Mesendoderm (in vitro differentiated cells): ENCODE measurements around the gene SPTB.

Source experiments
- DNase-seq: peaks from one replicate; pipeline ENCODE4 v3.0.0; 2013
- H2AK5ac ChIP-seq: 2 replicates; pipeline ENCODE4 v1.6.1; 2013; ENCODE audit warnings: low read length, inconsistent platforms
- H2BK120ac ChIP-seq: 2 replicates; pipeline ENCODE4 v1.6.1; 2013; ENCODE audit warnings: low read depth, mild to moderate bottlenecking, low read length, moderate library complexity, mixed read lengths
- H2BK15ac ChIP-seq: replicated peaks from 2 replicates; pipeline ENCODE4 v1.6.1; 2013; ENCODE audit warnings: low read depth, mild to moderate bottlenecking, moderate library complexity
- H2BK5ac ChIP-seq: 2 replicates; pipeline ENCODE4 v1.6.1; 2013; ENCODE audit warnings: low read length, inconsistent platforms
- H3K18ac ChIP-seq: 2 replicates; pipeline ENCODE4 v1.6.1; 2013; ENCODE audit warnings: mild to moderate bottlenecking, low read length, mixed read lengths
- H3K23ac ChIP-seq: one replicate; pipeline ENCODE4 v1.6.1; 2013; ENCODE audit warnings: low read length
- H3K27ac ChIP-seq: 2 replicates; pipeline ENCODE4 v1.5.1; 2013; ENCODE audit warnings: low read depth, mild to moderate bottlenecking, inconsistent platforms, low read length, moderate library complexity
- H3K27me3 ChIP-seq: 2 replicates; pipeline ENCODE4 v1.6.1; 2013; ENCODE audit warnings: low read length, control low read depth, mild to moderate bottlenecking, inconsistent platforms; ENCODE audit not compliant: insufficient read depth, poor library complexity
- H3K36me3 ChIP-seq: 2 replicates; pipeline ENCODE4 v1.6.1; 2013; ENCODE audit warnings: low read length, inconsistent platforms; ENCODE audit not compliant: control insufficient read depth, insufficient read depth
- H3K4ac ChIP-seq: one replicate; pipeline ENCODE4 v1.6.1; 2013; ENCODE audit warnings: low read depth, mild to moderate bottlenecking, low read length, moderate library complexity
- H3K4me1 ChIP-seq: 2 replicates; pipeline ENCODE4 v1.6.1; 2013; ENCODE audit warnings: low read depth, low read length, inconsistent platforms; ENCODE audit not compliant: control insufficient read depth
- H3K4me2 ChIP-seq: 2 replicates; pipeline ENCODE4 v1.6.1; 2013; ENCODE audit warnings: low read length
- H3K4me3 ChIP-seq: 2 replicates; pipeline ENCODE4 v1.5.1; 2013; ENCODE audit warnings: mild to moderate bottlenecking, low read length
- H3K56ac ChIP-seq: one replicate; pipeline ENCODE4 v1.6.1; 2013; ENCODE audit warnings: low read length
- H3K79me1 ChIP-seq: 2 replicates; pipeline ENCODE4 v1.6.1; 2013; ENCODE audit warnings: low read length, inconsistent platforms
- H3K79me2 ChIP-seq: 2 replicates; pipeline ENCODE4 v1.6.1; 2013; ENCODE audit warnings: mild to moderate bottlenecking, low read length; ENCODE audit not compliant: control insufficient read depth, insufficient read depth
- H3K9ac ChIP-seq: 2 replicates; pipeline ENCODE4 v1.6.1; 2013; ENCODE audit warnings: low read length, inconsistent platforms
- H4K5ac ChIP-seq: one replicate; pipeline ENCODE4 v1.6.1; 2013; ENCODE audit warnings: low read length
- H4K8ac ChIP-seq: one replicate; pipeline ENCODE4 v1.6.1; 2013; ENCODE audit warnings: low read depth, mild to moderate bottlenecking, control low read depth, low read length, moderate library complexity
- WGBS: extraction: QIAGEN DNeasy Blood & Tissue Kit; methylation state at CpG from one replicate; pipeline ENCODE4 v1.1.7; 2013; ENCODE audit warnings: low lambda C conversion rate, missing lambda C conversion rate; ENCODE audit not compliant: insufficient coverage; ENCODE audit errors: extremely low coverage; 5-methylcytosine and 5-hydroxymethylcytosine counted together

The SPTB gene

GRCh38 chr14:64766430-64767151 is 113.1 kb downstream of the SPTB start:
- Histone ChIP-seq H2BK5ac (no peak overlapping the region), H4K5ac (no peak overlapping the region), H2AK5ac (no peak overlapping the region), H3K79me2 (no peaks in the 10 kb centered on the region), H2BK120ac (no peak overlapping the region), H3K4me1 (peaks cover 9% of the 10 kb centered on the region), H3K4me3 (no peak overlapping the region), H3K23ac (no peak overlapping the region), H3K79me1 (no peaks in the 10 kb centered on the region), H2BK15ac (no peak overlapping the region), H3K9ac (no peak overlapping the region), H3K18ac (no peak overlapping the region), H3K4me2 (no peak overlapping the region), H3K4ac (no peak overlapping the region), H3K27me3 (no peaks in the 10 kb centered on the region), H3K36me3 (no peaks in the 10 kb centered on the region), H4K8ac (no peak overlapping the region), H3K56ac (no peak overlapping the region), H3K27ac (no peak overlapping the region)
- no CpG with 5 or more reads among the region's 25 CpGs for WGBS
- peak; percentile 68 for DNase-seq

DNA sequence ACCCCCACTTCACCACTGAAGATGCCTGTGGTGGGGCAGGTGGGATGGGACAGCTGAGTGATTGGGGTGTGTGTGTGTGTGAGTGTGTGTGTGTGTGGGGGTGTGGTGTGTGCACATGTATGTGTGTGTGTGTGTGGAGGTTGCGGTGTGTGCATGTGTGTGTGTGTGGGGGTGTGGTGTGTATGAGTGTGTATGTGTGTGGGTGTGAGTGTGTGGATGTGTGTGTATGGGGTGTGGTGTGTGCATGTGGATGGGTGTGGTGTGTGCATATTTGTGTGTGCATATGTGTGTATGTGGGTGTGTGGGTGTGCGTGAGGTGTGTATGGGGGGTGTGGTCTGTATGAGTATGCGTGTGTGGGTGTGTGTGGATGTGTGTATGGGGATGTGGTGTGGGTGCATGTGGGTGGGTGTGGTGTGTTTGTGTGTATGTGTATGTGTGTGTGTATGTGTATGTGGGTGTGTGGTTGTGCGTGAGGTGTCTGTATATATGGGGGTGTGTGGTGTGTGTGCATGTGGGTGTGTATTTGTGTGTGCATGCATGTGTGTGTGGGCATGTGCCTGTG is 113.9 kb downstream of the SPTB start:
- Histone ChIP-seq H2BK120ac (no peak overlapping the region), H3K4me3 (no peak overlapping the region), H3K27me3 (no peaks in the 10 kb centered on the region), H3K4ac (no peak overlapping the region), H2AK5ac (no peak overlapping the region), H3K79me2 (no peaks in the 10 kb centered on the region), H3K56ac (no peak overlapping the region), H3K4me1 (peaks cover 9% of the 10 kb centered on the region), H3K4me2 (no peak overlapping the region), H3K23ac (no peak overlapping the region), H4K5ac (no peak overlapping the region), H3K36me3 (no peaks in the 10 kb centered on the region), H4K8ac (no peak overlapping the region), H3K27ac (no peak overlapping the region), H3K9ac (no peak overlapping the region), H3K79me1 (no peaks in the 10 kb centered on the region), H3K18ac (no peak overlapping the region), H2BK5ac (no peak overlapping the region), H2BK15ac (no peak overlapping the region)
- WGBS, result 100% methylated on average over 2 of the region's 4 CpGs
- DNase-seq, result no peak

DNA sequence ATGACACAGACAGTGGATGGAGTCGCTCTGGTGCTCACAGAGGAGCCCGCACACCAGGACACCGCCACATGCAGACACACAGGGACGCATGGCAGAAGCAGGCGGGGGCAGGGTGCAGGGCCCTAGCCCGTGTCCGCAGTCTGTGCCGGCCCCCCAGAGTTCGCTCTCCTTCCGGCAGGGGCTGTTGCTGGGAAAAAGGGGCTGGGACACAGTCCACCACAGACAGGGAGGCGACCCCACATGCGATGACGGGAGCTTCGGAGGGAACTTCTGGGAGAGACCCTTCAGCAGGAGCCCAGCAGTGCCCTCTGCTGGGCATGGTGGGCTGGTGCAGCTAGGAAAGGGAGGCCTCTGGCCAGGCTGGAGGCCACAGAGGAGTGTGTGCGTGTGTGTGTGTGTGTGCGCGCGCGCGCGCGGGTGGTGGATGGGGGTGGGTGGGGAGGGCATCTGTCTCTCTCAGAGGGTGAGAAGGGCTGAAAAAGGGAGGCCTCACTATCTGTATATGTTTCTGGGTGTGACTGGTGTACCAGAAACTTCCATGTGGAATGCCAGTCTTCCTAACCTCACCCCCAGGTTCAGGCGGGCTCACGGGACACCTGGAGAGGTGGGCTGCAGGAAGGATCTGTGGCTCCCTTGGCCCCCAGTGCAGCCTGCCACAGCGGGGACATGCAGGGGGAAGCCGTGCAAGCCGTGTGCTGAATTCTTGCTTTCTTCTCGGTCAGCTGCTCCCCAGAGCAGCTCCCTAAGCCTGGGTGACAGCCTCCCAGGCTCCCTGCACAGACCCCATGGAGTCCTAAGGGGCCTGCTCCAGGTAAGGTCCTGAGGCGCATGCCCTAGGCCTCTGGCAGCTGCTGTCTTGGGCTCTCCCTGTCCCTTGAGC is 114.8 kb downstream of the SPTB start:
- Histone ChIP-seq H3K36me3 (no peaks in the 10 kb centered on the region), H2BK5ac (no peak overlapping the region), H3K56ac (peak overlapping the region; percentile 76), H3K4me3 (no peak overlapping the region), H4K8ac (no peak overlapping the region), H3K4me2 (peak overlapping the region; percentile 3), H3K27ac (no peak overlapping the region), H3K79me1 (no peaks in the 10 kb centered on the region), H3K9ac (peak overlapping the region; percentile 46), H2BK120ac (no peak overlapping the region), H3K23ac (peak overlapping the region; percentile 57), H3K18ac (no peak overlapping the region), H3K4me1 (peaks cover 9% of the 10 kb centered on the region), H4K5ac (no peak overlapping the region), H3K79me2 (no peaks in the 10 kb centered on the region), H2AK5ac (no peak overlapping the region), H3K27me3 (no peaks in the 10 kb centered on the region), H3K4ac (no peak overlapping the region), H2BK15ac (no peak overlapping the region)
- DNase-seq, result peak; percentile 91
- no CpG with 5 or more reads among the region's 29 CpGs for WGBS

- peak; percentile 61 for DNase-seq
- H3K56ac ChIP-seq, result peak overlapping the region; percentile 76
- no peak overlapping the region for H3K27ac ChIP-seq
- H3K4me1 ChIP-seq, result peaks cover 18% of the 10 kb centered on the region
- no peak overlapping the region for H2BK120ac ChIP-seq
- H3K4me2 ChIP-seq, result no peak overlapping the region
- no CpG with 5 or more reads among the region's 18 CpGs for WGBS
- H2AK5ac ChIP-seq, result no peak overlapping the region
- H4K8ac ChIP-seq, result no peak overlapping the region
- no peak overlapping the region for H3K4me3 ChIP-seq
- no peaks in the 10 kb centered on the region for H3K27me3 ChIP-seq
- no peak overlapping the region for H2BK5ac ChIP-seq
- H3K36me3 ChIP-seq, result no peaks in the 10 kb centered on the region
- no peaks in the 10 kb centered on the region for H3K79me1 ChIP-seq
- H3K23ac ChIP-seq, result no peak overlapping the region
- no peak overlapping the region for H3K18ac ChIP-seq
- no peak overlapping the region for H3K4ac ChIP-seq
- no peak overlapping the region for H2BK15ac ChIP-seq
- H4K5ac ChIP-seq, result no peak overlapping the region
- no peaks in the 10 kb centered on the region for H3K79me2 ChIP-seq
- H3K9ac ChIP-seq, result peak overlapping the region; percentile 46
Observed at GRCh38 chr14:64763801-64764621, 115.7 kb downstream of the SPTB start.

GRCh38 chr14:64763085-64763782 is 116.5 kb downstream of the SPTB start:
- no peak overlapping the region for H3K9ac ChIP-seq
- no peak overlapping the region for H3K4me3 ChIP-seq
- no peak overlapping the region for H2BK15ac ChIP-seq
- no peak overlapping the region for H3K4ac ChIP-seq
- H3K18ac ChIP-seq, result no peak overlapping the region
- no peak overlapping the region for H2AK5ac ChIP-seq
- no peaks in the 10 kb centered on the region for H3K79me2 ChIP-seq
- no peak overlapping the region for H2BK120ac ChIP-seq
- H4K5ac ChIP-seq, result no peak overlapping the region
- H4K8ac ChIP-seq, result no peak overlapping the region
- H3K4me1 ChIP-seq, result peaks cover 22% of the 10 kb centered on the region
- no peaks in the 10 kb centered on the region for H3K36me3 ChIP-seq
- H3K79me1 ChIP-seq, result no peaks in the 10 kb centered on the region
- no peak overlapping the region for H2BK5ac ChIP-seq
- DNase-seq, result no peak
- H3K27me3 ChIP-seq, result no peaks in the 10 kb centered on the region
- no peak overlapping the region for H3K23ac ChIP-seq
- H3K27ac ChIP-seq, result no peak overlapping the region
- peak overlapping the region; percentile 31 for H3K56ac ChIP-seq
- H3K4me2 ChIP-seq, result no peak overlapping the region
- no CpG with 5 or more reads among the region's 11 CpGs for WGBS
